Measurements from ENCODE around the gene PDZD2.

The PDZD2 gene

DNA sequence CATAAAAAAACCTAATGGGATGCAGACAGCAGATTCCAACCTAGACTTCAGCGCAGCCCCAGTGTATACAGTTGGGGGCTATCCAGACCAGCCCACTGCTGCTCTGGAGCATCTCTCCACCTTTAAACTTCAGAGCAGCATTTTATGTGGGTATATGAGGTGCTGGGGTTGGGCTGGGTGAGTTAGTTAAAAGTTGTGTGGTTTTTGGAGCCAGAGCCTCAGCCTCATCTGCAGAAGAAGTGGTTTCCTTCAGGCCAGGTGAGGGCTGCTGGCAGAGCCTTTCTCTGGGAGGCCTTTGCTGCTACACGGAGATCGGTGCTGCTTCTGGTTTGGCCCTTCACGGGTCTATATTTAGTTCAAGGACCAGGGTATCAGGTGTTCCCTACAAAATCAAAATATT lies 228.3 kb downstream of the PDZD2 start:
- Histone ChIP-seq H3K79me1 (ENCODE audit: low read length) (no peaks in the 10 kb centered on the region), H3K18ac (ENCODE audit: low read length) (no peak overlapping the region), H3K4me1 (ENCODE audit: control insufficient read depth in 1 of 2, insufficient read depth in 2 of 2, low read length in 2 of 2) (peaks cover 4 to 13% of the 10 kb centered on the region in 2 experiments), H3K9ac (ENCODE audit: low read length) (no peak overlapping the region), H2BK12ac (ENCODE audit: low read length) (no peak overlapping the region), H3K27ac (ENCODE audit: low read depth, low read length) (no peak overlapping the region), H3K9me3 (ENCODE audit: insufficient read depth, low read depth, low read length) (no peaks in the 10 kb centered on the region), H3K36me3 (ENCODE audit: control insufficient read depth in 1 of 2, insufficient read depth in 2 of 2, low read length in 2 of 2) (no peaks in the 10 kb centered on the region), H3K4ac (ENCODE audit: low read depth, low read length) (no peak overlapping the region), H3K4me2 (ENCODE audit: low read length) (no peak overlapping the region), H3K14ac (ENCODE audit: low read length) (no peak overlapping the region), H2AK5ac (ENCODE audit: low read length) (no peak overlapping the region), H2AFZ (ENCODE audit: insufficient read depth, low read length, poor library complexity) (no peak overlapping the region), H4K91ac (ENCODE audit: low read depth, low read length) (no peak overlapping the region), H3K79me2 (ENCODE audit: control insufficient read depth, insufficient read depth, low read length, poor library complexity) (no peaks in the 10 kb centered on the region), H3K27me3 (ENCODE audit: insufficient read depth, low read length) (no peaks in the 10 kb centered on the region), H4K8ac (ENCODE audit: low read depth, low read length) (no peak overlapping the region), H2BK5ac (ENCODE audit: low read depth, low read length, poor library complexity) (no peak overlapping the region), H3K4me3 (ENCODE audit: low read depth, low read length) (no peak overlapping the region), H4K12ac (ENCODE audit: low read depth, low read length) (no peak overlapping the region), H3K23ac (ENCODE audit: low read length) (no peak overlapping the region), H2BK120ac (ENCODE audit: insufficient read depth, low read length, poor library complexity) (no peak overlapping the region)
- DNase-seq, result no peak
- no CpG with 5 or more reads among the region's 4 CpGs for WGBS (ENCODE audit: extremely low coverage, insufficient coverage, insufficient read length)

DNA sequence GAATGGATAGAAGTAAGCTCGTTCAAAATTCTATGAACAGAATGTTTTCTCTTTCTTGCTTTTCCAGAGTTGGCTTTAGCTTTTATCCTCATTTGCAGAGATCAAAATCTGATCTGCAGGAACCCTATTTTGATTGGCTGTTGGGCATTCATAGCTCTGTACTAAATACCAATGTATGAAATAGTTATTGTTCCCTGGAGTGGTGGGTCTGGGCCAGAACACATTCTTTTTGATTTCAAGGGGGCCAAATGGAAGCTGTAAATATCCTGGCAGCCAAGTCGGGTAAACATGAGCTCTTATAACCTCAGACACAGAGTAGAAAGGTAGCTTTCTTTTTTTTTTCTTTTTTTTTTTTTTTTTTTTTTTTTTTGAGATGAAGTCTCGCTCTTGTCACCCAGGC lies 241.5 kb downstream of the PDZD2 start:
- Histone ChIP-seq H2AFZ (ENCODE audit: insufficient read depth, low read length, poor library complexity) (no peak overlapping the region), H3K14ac (ENCODE audit: low read length) (no peak overlapping the region), H3K36me3 (ENCODE audit: control insufficient read depth in 1 of 2, insufficient read depth in 2 of 2, low read length in 2 of 2) (no peaks in the 10 kb centered on the region), H3K27me3 (ENCODE audit: insufficient read depth, low read length) (no peaks in the 10 kb centered on the region), H3K4me2 (ENCODE audit: low read length) (no peak overlapping the region), H4K8ac (ENCODE audit: low read depth, low read length) (no peak overlapping the region), H4K12ac (ENCODE audit: low read depth, low read length) (no peak overlapping the region), H3K79me1 (ENCODE audit: low read length) (no peaks in the 10 kb centered on the region), H3K23ac (ENCODE audit: low read length) (no peak overlapping the region), H2BK12ac (ENCODE audit: low read length) (no peak overlapping the region), H2BK120ac (ENCODE audit: insufficient read depth, low read length, poor library complexity) (no peak overlapping the region), H4K91ac (ENCODE audit: low read depth, low read length) (no peak overlapping the region), H3K27ac (ENCODE audit: low read depth, low read length) (no peak overlapping the region), H2BK5ac (ENCODE audit: low read depth, low read length, poor library complexity) (no peak overlapping the region), H3K18ac (ENCODE audit: low read length) (no peak overlapping the region), H3K4me1 (ENCODE audit: control insufficient read depth in 1 of 2, insufficient read depth in 2 of 2, low read length in 2 of 2) (no peaks in the 10 kb centered on the region), H3K9ac (ENCODE audit: low read length) (no peak overlapping the region), H3K4me3 (ENCODE audit: low read depth, low read length) (no peak overlapping the region), H2AK5ac (ENCODE audit: low read length) (no peak overlapping the region), H3K79me2 (ENCODE audit: control insufficient read depth, insufficient read depth, low read length, poor library complexity) (no peaks in the 10 kb centered on the region), H3K9me3 (ENCODE audit: insufficient read depth, low read depth, low read length) (no peaks in the 10 kb centered on the region), H3K4ac (ENCODE audit: low read depth, low read length) (no peak overlapping the region)
- WGBS (ENCODE audit: extremely low coverage, insufficient coverage, insufficient read length), result no CpG with 5 or more reads among the region's 3 CpGs
- DNase-seq, result no peak

DNA sequence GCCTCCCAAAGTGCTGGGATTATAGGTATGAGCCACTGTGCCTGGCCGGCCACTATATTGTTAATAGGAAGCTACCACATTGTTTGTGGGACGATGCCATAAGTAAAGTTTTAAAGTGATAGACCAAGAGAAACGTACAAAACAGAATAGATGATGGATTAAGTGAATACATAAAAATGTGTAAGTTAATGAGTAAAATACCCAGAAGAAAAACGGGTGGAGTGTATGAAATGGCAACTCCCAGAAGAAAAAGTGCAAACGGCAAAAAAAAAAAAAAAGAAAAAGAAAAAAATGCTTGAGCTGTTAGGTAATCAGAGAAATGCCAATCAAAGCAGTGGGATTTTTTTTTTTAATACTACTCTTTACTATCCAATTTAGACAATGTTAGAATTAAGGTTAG lies 246.0 kb downstream of the PDZD2 start:
- Histone ChIP-seq H3K9me3 (ENCODE audit: insufficient read depth, low read depth, low read length) (no peaks in the 10 kb centered on the region), H3K14ac (ENCODE audit: low read length) (no peak overlapping the region), H3K23ac (ENCODE audit: low read length) (no peak overlapping the region), H3K4me1 (ENCODE audit: control insufficient read depth in 1 of 2, insufficient read depth in 2 of 2, low read length in 2 of 2) (peaks cover 0 to 2% of the 10 kb centered on the region in 2 experiments), H3K4me2 (ENCODE audit: low read length) (no peak overlapping the region), H2AK5ac (ENCODE audit: low read length) (no peak overlapping the region), H3K79me2 (ENCODE audit: control insufficient read depth, insufficient read depth, low read length, poor library complexity) (no peaks in the 10 kb centered on the region), H3K9ac (ENCODE audit: low read length) (no peak overlapping the region), H4K91ac (ENCODE audit: low read depth, low read length) (no peak overlapping the region), H3K18ac (ENCODE audit: low read length) (no peak overlapping the region), H3K27me3 (ENCODE audit: insufficient read depth, low read length) (no peaks in the 10 kb centered on the region), H3K27ac (ENCODE audit: low read depth, low read length) (no peak overlapping the region), H3K79me1 (ENCODE audit: low read length) (no peaks in the 10 kb centered on the region), H3K4ac (ENCODE audit: low read depth, low read length) (no peak overlapping the region), H2BK120ac (ENCODE audit: insufficient read depth, low read length, poor library complexity) (no peak overlapping the region), H2BK5ac (ENCODE audit: low read depth, low read length, poor library complexity) (no peak overlapping the region), H4K8ac (ENCODE audit: low read depth, low read length) (no peak overlapping the region), H2BK12ac (ENCODE audit: low read length) (no peak overlapping the region), H2AFZ (ENCODE audit: insufficient read depth, low read length, poor library complexity) (no peak overlapping the region), H4K12ac (ENCODE audit: low read depth, low read length) (no peak overlapping the region), H3K4me3 (ENCODE audit: low read depth, low read length) (no peak overlapping the region), H3K36me3 (ENCODE audit: control insufficient read depth in 1 of 2, insufficient read depth in 2 of 2, low read length in 2 of 2) (no peaks in the 10 kb centered on the region)
- DNase-seq, result no peak
- WGBS (ENCODE audit: extremely low coverage, insufficient coverage, insufficient read length), result no CpG with 5 or more reads among the region's 5 CpGs

DNA sequence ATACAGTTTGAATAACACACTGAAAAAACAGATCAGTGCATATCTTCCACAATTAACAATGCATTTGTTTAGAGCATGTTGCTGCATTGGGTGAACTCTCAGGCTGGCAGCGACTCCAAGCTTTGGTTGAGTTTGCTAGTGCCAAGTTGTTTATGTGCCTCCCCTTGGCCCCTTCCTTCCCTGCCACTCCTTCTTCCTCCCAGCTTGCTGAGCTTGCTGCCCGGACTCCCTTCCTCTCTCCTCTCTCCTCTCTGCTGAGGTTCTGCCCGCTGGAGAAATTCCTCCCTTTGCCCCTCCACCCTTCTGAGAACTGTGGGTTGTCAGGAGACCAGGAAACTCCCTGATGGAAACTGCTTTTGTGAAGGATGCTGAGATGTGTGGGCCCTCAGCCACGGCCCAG lies 247.3 kb downstream of the PDZD2 start:
- H3K27me3 ChIP-seq (ENCODE audit: insufficient read depth, low read length), result no peaks in the 10 kb centered on the region
- WGBS (ENCODE audit: extremely low coverage, insufficient coverage, insufficient read length), result no CpG with 5 or more reads among the region's 4 CpGs
- no peaks in the 10 kb centered on the region for H3K79me1 ChIP-seq (ENCODE audit: low read length)

More for the DNA sequence above, 247.3 kb downstream of the PDZD2 start:
- Histone ChIP-seq H3K79me2 (ENCODE audit: control insufficient read depth, insufficient read depth, low read length, poor library complexity) (no peaks in the 10 kb centered on the region), H2AK5ac (ENCODE audit: low read length) (peak overlapping the region; percentile 23), H3K9ac (ENCODE audit: low read length) (no peak overlapping the region), H3K4me3 (ENCODE audit: low read depth, low read length) (no peak overlapping the region), H3K14ac (ENCODE audit: low read length) (no peak overlapping the region), H3K18ac (ENCODE audit: low read length) (no peak overlapping the region), H3K36me3 (ENCODE audit: control insufficient read depth in 1 of 2, insufficient read depth in 2 of 2, low read length in 2 of 2) (no peaks in the 10 kb centered on the region), H3K23ac (ENCODE audit: low read length) (no peak overlapping the region), H2BK5ac (ENCODE audit: low read depth, low read length, poor library complexity) (no peak overlapping the region), H3K27ac (ENCODE audit: low read depth, low read length) (no peak overlapping the region), H3K9me3 (ENCODE audit: insufficient read depth, low read depth, low read length) (no peaks in the 10 kb centered on the region), H3K4me2 (ENCODE audit: low read length) (no peak overlapping the region), H4K12ac (ENCODE audit: low read depth, low read length) (no peak overlapping the region), H4K91ac (ENCODE audit: low read depth, low read length) (no peak overlapping the region), H2BK120ac (ENCODE audit: insufficient read depth, low read length, poor library complexity) (no peak overlapping the region), H3K4me1 (ENCODE audit: control insufficient read depth in 1 of 2, insufficient read depth in 2 of 2, low read length in 2 of 2) (peaks cover 1 to 2% of the 10 kb centered on the region in 2 experiments), H2BK12ac (ENCODE audit: low read length) (no peak overlapping the region), H2AFZ (ENCODE audit: insufficient read depth, low read length, poor library complexity) (no peak overlapping the region), H4K8ac (ENCODE audit: low read depth, low read length) (no peak overlapping the region), H3K4ac (ENCODE audit: low read depth, low read length) (no peak overlapping the region)
- DNase-seq, result no peak
